Measurements from ENCODE around the gene CTSD.

The CTSD gene

GRCh38 chr11:1755692-1756561, 7.8 kb downstream of the CTSD start:
- DNase-seq (ENCODE audit: low read depth, low spot score): no peak

GRCh38 chr11:1755344-1755691, 8.4 kb downstream of the CTSD start:
- DNase-seq (ENCODE audit: low read depth, low spot score): no peak

GRCh38 chr11:1754376-1755150, 9.2 kb downstream of the CTSD start:
- no peak for DNase-seq (ENCODE audit: low read depth, low spot score)

GRCh38 chr11:1753929-1754305, 9.8 kb downstream of the CTSD start:
- no peak for DNase-seq (ENCODE audit: low read depth, low spot score)

- DNase-seq (ENCODE audit: low read depth, low spot score): no peak
Measured at GRCh38 chr11:1753229-1753928, 10.3 kb downstream of the CTSD start.

- DNase-seq (ENCODE audit: low read depth, low spot score): no peak
Measured at GRCh38 chr11:1752907-1753228, 10.9 kb downstream of the CTSD start.

- no peak for DNase-seq (ENCODE audit: low read depth, low spot score)
Measured at GRCh38 chr11:1751999-1752906, 11.5 kb downstream of the CTSD start.

- DNase-seq (ENCODE audit: low read depth, low spot score): no peak
Measured at GRCh38 chr11:1751531-1751921, 12.2 kb downstream of the CTSD start.

GRCh38 chr11:1750840-1751530, 12.7 kb downstream of the CTSD start:
- no peak for DNase-seq (ENCODE audit: low read depth, low spot score)

- DNase-seq (ENCODE audit: low read depth, low spot score): no peak
Measured at GRCh38 chr11:1750481-1750839, 13.3 kb downstream of the CTSD start, which contains the start of gene IFITM10. TSS of gene IFITM10 (minus strand) at chr11:1750595. CDS start at chr11:1750442, 153 bp downstream.

- no peak for DNase-seq (ENCODE audit: low read depth, low spot score)
Measured at GRCh38 chr11:1749395-1750351, 14.1 kb downstream of the CTSD start.

- no peak for DNase-seq (ENCODE audit: low read depth, low spot score)
Measured at GRCh38 chr11:1748636-1749394, 14.9 kb downstream of the CTSD start.

GRCh38 chr11:1747753-1748635, 15.7 kb downstream of the CTSD start:
- DNase-seq (ENCODE audit: low read depth, low spot score): no peak

GRCh38 chr11:1746956-1747752, 16.6 kb downstream of the CTSD start:
- no peak for DNase-seq (ENCODE audit: low read depth, low spot score)

- no peak for DNase-seq (ENCODE audit: low read depth, low spot score)
Measured at GRCh38 chr11:1746511-1746931, 17.2 kb downstream of the CTSD start.

- no peak for DNase-seq (ENCODE audit: low read depth, low spot score)
Measured at GRCh38 chr11:1745701-1746320, 17.9 kb downstream of the CTSD start.

Measured in smooth muscle cell of the brain vasculature (primary cell).